ENCODE data around the gene AFF3.

- TF ChIP-seq POLR2A (IDR thresholded peaks at IDR 0.05) (no peak), CTCF (IDR thresholded peaks at IDR 0.05) (no peak)
These were observed 215.4 kb downstream of the AFF3 start for GRCh38 chr2:99926986-99927385.

Data from right lobe of liver (tissue), 4 donors.